ENCODE measurements around the gene SPATC1L.

DNA sequence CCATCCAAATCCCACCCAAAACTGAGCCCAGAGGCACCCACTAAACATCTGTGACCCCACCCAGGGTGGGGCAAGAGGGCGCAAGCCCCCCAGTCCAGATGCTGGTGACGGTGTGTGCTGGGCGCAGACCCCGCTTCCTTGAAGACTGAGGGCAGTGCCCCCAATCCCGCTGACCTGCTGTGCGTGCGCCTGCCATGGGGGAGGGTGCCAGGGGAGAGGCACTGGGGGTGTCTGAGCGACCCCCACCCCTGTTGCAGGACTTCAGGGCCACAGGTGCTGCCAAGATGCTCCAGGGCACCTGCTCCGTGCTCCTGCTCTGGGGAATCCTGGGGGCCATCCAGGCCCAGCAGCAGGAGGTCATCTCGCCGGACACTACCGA, 73.1 kb downstream of the SPATC1L start:
- TF ChIP-seq, protein P1, sequence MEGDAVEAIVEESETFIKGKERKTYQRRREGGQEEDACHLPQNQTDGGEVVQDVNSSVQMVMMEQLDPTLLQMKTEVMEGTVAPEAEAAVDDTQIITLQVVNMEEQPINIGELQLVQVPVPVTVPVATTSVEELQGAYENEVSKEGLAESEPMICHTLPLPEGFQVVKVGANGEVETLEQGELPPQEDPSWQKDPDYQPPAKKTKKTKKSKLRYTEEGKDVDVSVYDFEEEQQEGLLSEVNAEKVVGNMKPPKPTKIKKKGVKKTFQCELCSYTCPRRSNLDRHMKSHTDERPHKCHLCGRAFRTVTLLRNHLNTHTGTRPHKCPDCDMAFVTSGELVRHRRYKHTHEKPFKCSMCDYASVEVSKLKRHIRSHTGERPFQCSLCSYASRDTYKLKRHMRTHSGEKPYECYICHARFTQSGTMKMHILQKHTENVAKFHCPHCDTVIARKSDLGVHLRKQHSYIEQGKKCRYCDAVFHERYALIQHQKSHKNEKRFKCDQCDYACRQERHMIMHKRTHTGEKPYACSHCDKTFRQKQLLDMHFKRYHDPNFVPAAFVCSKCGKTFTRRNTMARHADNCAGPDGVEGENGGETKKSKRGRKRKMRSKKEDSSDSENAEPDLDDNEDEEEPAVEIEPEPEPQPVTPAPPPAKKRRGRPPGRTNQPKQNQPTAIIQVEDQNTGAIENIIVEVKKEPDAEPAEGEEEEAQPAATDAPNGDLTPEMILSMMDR (IDR thresholded peaks at IDR 0.05): no peak
- no peak for TF ChIP-seq POLR2AphosphoS5 (IDR thresholded peaks at IDR 0.05)
- TF ChIP-seq EP300 (IDR thresholded peaks at IDR 0.05): no peak
